ENCODE results near the gene CDK14.

GRCh38 chr7:90551036-90551435 lies 45.1 kb upstream of the CDK14 start:
- TF ChIP-seq CTCF (conservative IDR thresholded peaks at IDR 0.05; ENCODE audit: low read length) (no peak), EZH2phosphoT487 (IDR thresholded peaks at IDR 0.05; ENCODE audit: borderline replicate concordance) (no peak)

Measured in Loucy (cell line).